Choroid plexus epithelial cell (primary cell): Measurements from ENCODE around the gene CCR9.
A peak's percentile ranks its signal among the peaks of the same experiment; 100 is the strongest.

Source experiments
- DNase-seq: peaks from one replicate; pipeline ENCODE4 v3.0.0-alpha.2; 2010; ENCODE audit warnings: low read depth
- H3K4me3 ChIP-seq: 2 replicates; pipeline ENCODE4 v1.5.1; 2011; ENCODE audit warnings: low read depth, mild to moderate bottlenecking, control low read depth, low read length, moderate library complexity
- CTCF ChIP-seq: conservative IDR thresholded peaks from 2 replicates; pipeline ENCODE4 v1.5.1; 2011; ENCODE audit warnings: low read depth, mild to moderate bottlenecking, control low read depth, inconsistent platforms, low read length, moderate library complexity

CCR9 gene

GRCh38 chr3:45906681-45907407, 20.5 kb downstream of the CCR9 start:
- DNase-seq, result peak; percentile 81
- TF ChIP-seq CTCF, result peak; percentile 66
- H3K4me3 ChIP-seq, result no peak overlapping the region

GRCh38 chr3:45907769-45908705, 21.7 kb downstream of the CCR9 start:
- peak; percentile 67 for DNase-seq
- no peak for TF ChIP-seq CTCF
- H3K4me3 ChIP-seq, result no peak overlapping the region

- no peak overlapping the region for H3K4me3 ChIP-seq
- DNase-seq, result no peak
- TF ChIP-seq CTCF, result no peak
These were observed 22.4 kb downstream of the CCR9 start for GRCh38 chr3:45908761-45909160.

GRCh38 chr3:45909542-45909941, 23.2 kb downstream of the CCR9 start:
- H3K4me3 ChIP-seq, result no peak overlapping the region
- no peak for TF ChIP-seq CTCF

GRCh38 chr3:45910892-45911291, 24.5 kb downstream of the CCR9 start:
- DNase-seq, result no peak
- TF ChIP-seq CTCF, result no peak
- H3K4me3 ChIP-seq, result no peak overlapping the region

More at GRCh38 chr3:45909542-45909941, 23.2 kb downstream of the CCR9 start:
- no peak for DNase-seq

GRCh38 chr3:45911511-45912226, 25.3 kb downstream of the CCR9 start:
- no peak overlapping the region for H3K4me3 ChIP-seq
- no peak for TF ChIP-seq CTCF
- DNase-seq, result no peak
